Ovary (tissue), 3 donors: ENCODE measurements around the gene HPF1.

ENCODE experiments used
- EP300 ChIP-seq: sonication (generic); formaldehyde crosslinking; IDR thresholded peaks from one replicate; pipeline ENCODE4 v1.6.1; 2017; ENCODE audit warnings: antibody characterized with exemption
- POLR2A ChIP-seq: fragments of 450-650 bp; IDR thresholded peaks from one replicate; pipeline ENCODE4 v1.6.1; 2017; ENCODE audit warnings: antibody characterized with exemption, mild to moderate bottlenecking, moderate library complexity
- TF ChIP-seq, protein P1 (sequence below), 3 donors: fragments of 450-650 bp in 2 of 3; fragments of 200-600 bp in 1 of 3; IDR thresholded peaks; one replicate each; pipeline versions ENCODE4 v1.5.1 to v1.8.0; 2016 to 2022; ENCODE audit warnings: antibody characterized with exemption in 3 of 3, mild to moderate bottlenecking in 1 of 3
- donor health status: DM: no; HTN: no; CAD: no.

DNA sequence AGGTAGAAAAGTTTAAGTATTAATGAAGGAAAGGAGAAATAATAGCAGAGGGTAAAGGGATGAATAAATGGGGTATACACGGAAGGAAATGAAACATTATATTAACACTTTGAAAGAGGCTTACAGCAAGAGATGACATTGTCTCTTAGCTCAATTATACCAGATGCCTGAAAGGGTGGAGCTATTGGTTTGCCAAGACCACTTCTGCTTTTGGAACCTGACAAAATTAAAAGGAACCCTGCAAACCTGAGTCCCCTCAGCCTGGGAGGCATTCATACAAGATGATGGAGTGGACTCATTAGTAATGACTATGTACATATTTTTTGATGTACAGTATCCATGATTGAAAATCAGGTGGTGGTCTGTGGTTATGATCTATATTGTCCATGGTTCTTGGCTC, 45.1 kb upstream of the HPF1 start:
- TF ChIP-seq POLR2A (no peak), EP300 (no peak)
- TF ChIP-seq, protein P1, sequence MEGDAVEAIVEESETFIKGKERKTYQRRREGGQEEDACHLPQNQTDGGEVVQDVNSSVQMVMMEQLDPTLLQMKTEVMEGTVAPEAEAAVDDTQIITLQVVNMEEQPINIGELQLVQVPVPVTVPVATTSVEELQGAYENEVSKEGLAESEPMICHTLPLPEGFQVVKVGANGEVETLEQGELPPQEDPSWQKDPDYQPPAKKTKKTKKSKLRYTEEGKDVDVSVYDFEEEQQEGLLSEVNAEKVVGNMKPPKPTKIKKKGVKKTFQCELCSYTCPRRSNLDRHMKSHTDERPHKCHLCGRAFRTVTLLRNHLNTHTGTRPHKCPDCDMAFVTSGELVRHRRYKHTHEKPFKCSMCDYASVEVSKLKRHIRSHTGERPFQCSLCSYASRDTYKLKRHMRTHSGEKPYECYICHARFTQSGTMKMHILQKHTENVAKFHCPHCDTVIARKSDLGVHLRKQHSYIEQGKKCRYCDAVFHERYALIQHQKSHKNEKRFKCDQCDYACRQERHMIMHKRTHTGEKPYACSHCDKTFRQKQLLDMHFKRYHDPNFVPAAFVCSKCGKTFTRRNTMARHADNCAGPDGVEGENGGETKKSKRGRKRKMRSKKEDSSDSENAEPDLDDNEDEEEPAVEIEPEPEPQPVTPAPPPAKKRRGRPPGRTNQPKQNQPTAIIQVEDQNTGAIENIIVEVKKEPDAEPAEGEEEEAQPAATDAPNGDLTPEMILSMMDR (IDR thresholded peaks at IDR 0.05) = no peak
